GM19023 (cell line): Measurements from ENCODE around the gene TEDC1.

ENCODE experiments used
- ATAC-seq: cut with Tn5 transposase; IDR thresholded peaks from one replicate; pipeline ENCODE4 v1.9.1; 2021; ENCODE audit warnings: mild to moderate bottlenecking, moderate library complexity; ENCODE audit not compliant: unreplicated experiment

TEDC1 gene

GRCh38 chr14:105495101-105495989 is 4.3 kb downstream of the TEDC1 start:
- ATAC-seq, result no peak

GRCh38 chr14:105495990-105496830 is 5.2 kb downstream of the TEDC1 start:
- no peak for ATAC-seq

- ATAC-seq, result no peak
Observed at GRCh38 chr14:105496831-105497591, 6.0 kb downstream of the TEDC1 start.

GRCh38 chr14:105497671-105498429 is 6.8 kb downstream of the TEDC1 start:
- no peak for ATAC-seq

GRCh38 chr14:105498430-105499255 is 7.6 kb downstream of the TEDC1 start:
- ATAC-seq, result no peak

GRCh38 chr14:105499256-105500035 is 8.4 kb downstream of the TEDC1 start:
- no peak for ATAC-seq

- ATAC-seq, result no peak
Observed at GRCh38 chr14:105500036-105500725, 9.1 kb downstream of the TEDC1 start.

- ATAC-seq, result no peak
Observed at GRCh38 chr14:105500726-105501101, 9.7 kb downstream of the TEDC1 start.

GRCh38 chr14:105501504-105502291 is 10.7 kb downstream of the TEDC1 start:
- ATAC-seq, result no peak

- ATAC-seq, result no peak
Observed at GRCh38 chr14:105502446-105503295, 11.6 kb downstream of the TEDC1 start.

GRCh38 chr14:105503296-105503640 is 12.2 kb downstream of the TEDC1 start:
- no peak for ATAC-seq

GRCh38 chr14:105503935-105504692 is 13.1 kb downstream of the TEDC1 start:
- ATAC-seq, result no peak

- no peak for ATAC-seq
Observed at GRCh38 chr14:105505101-105505500, 14.1 kb downstream of the TEDC1 start.

GRCh38 chr14:105507247-105507646 is 16.2 kb downstream of the TEDC1 start:
- ATAC-seq, result no peak

- no peak for ATAC-seq
Observed at GRCh38 chr14:105508069-105508468, 17.0 kb downstream of the TEDC1 start.

GRCh38 chr14:105508601-105509000 is 17.6 kb downstream of the TEDC1 start:
- no peak for ATAC-seq
